G401.6 (cell line): Measurements from ENCODE around the gene CXCL16.

Experiments
- FAIRE-seq: peaks from 2 replicates; lab custom pipeline; 2012; peaks lifted over from hg19 to GRCh38; lab: Jason Lieb, UNC

Gene CXCL16

GRCh38 chr17:4739122-4740024 is at the start of gene CXCL16, which contains the start of gene ZMYND15:
Gene CXCL16, minus strand, starts transcription at chr17:4739928. Its CDS starts 589 bp downstream, at chr17:4739339.
Gene ZMYND15, plus strand, starts transcription at chr17:4739833. Its CDS starts 716 bp downstream, at chr17:4740549.
- no peak for FAIRE-seq

- FAIRE-seq, result no peak
Measured at GRCh38 chr17:4788807-4789700, 49.3 kb upstream of the CXCL16 start, which contains the start of gene GLTPD2. Gene GLTPD2, plus strand, starts transcription at chr17:4788964. Its CDS starts 48 bp downstream, at chr17:4789012.

GRCh38 chr17:4788159-4788806 is 48.6 kb upstream of the CXCL16 start:
- FAIRE-seq, result no peak

GRCh38 chr17:4786516-4786915 is 46.8 kb upstream of the CXCL16 start:
- FAIRE-seq, result no peak

- no peak for FAIRE-seq
Measured at GRCh38 chr17:4786106-4786511, 46.4 kb upstream of the CXCL16 start, which contains the start of gene VMO1. Gene VMO1, minus strand, starts transcription at chr17:4786364. Its CDS starts 12 bp downstream, at chr17:4786352.

GRCh38 chr17:4785311-4786105 is 45.8 kb upstream of the CXCL16 start:
- no peak for FAIRE-seq

GRCh38 chr17:4782652-4783051 is 42.9 kb upstream of the CXCL16 start:
- no peak for FAIRE-seq

GRCh38 chr17:4780325-4780955 is 40.7 kb upstream of the CXCL16 start:
- FAIRE-seq, result no peak

- no peak for FAIRE-seq
Measured at GRCh38 chr17:4777969-4778760, 38.4 kb upstream of the CXCL16 start.

- no peak for FAIRE-seq
Measured at GRCh38 chr17:4772235-4772613, 32.5 kb upstream of the CXCL16 start.

GRCh38 chr17:4771519-4772234 is 31.9 kb upstream of the CXCL16 start, which contains the start of gene TM4SF5:
Gene TM4SF5, plus strand, starts transcription at chr17:4771886. Its CDS starts 37 bp downstream, at chr17:4771923.
- FAIRE-seq, result no peak

- FAIRE-seq, result no peak
Measured at GRCh38 chr17:4769628-4770027, 29.9 kb upstream of the CXCL16 start.

GRCh38 chr17:4768298-4768697 is 28.6 kb upstream of the CXCL16 start:
- FAIRE-seq, result no peak

- FAIRE-seq, result no peak
Measured at GRCh38 chr17:4766723-4767122, 27.0 kb upstream of the CXCL16 start.

- no peak for FAIRE-seq
Measured at GRCh38 chr17:4766201-4766600, 26.5 kb upstream of the CXCL16 start.

- FAIRE-seq, result no peak
Measured at GRCh38 chr17:4764595-4764994, 24.9 kb upstream of the CXCL16 start.

- FAIRE-seq, result no peak
Measured at GRCh38 chr17:4759776-4760236, 20.1 kb upstream of the CXCL16 start.

GRCh38 chr17:4753392-4753791 is 13.7 kb upstream of the CXCL16 start:
- no peak for FAIRE-seq

GRCh38 chr17:4751932-4752331 is 12.2 kb upstream of the CXCL16 start:
- no peak for FAIRE-seq
